Amniotic stem cell (primary cell): ENCODE results near the gene ACOX3.

Experiments used
- DNase-seq: peaks from one replicate; lab custom pipeline; 2025; lab: John Stamatoyannopoulos, UW

The ACOX3 gene

DNA sequence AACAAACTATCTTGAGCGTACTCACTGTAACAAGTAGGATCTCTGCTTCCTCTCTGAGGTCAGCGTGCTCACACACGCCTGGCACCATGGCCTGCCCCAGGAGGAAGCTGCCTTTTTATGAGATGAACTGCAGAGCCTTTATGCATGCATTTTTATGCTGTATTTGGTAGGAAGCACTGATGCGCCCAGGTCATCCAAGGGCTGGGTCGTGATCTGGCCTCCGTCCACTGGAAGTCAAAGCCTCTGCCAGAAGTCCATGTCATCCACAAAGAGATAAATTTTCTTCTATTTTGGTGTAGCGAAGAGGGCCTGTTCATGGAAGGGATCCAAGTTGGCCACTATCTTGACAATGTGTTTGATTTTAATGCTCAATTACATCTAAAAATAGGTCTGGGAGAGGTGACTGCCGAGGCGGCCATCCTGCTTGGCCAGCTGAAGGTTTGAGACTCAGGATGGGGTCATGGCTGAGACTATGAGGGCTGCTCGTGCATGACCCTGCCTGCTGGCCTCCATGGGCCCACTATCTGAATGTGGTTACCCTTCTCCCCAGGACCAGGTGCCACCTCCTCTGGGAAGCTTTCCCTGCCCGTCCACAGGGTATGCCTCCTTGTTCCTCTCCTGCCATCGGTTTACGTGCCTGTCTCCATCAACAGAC, 120.7 kb downstream of the ACOX3 start:
- no peak for DNase-seq

DNA sequence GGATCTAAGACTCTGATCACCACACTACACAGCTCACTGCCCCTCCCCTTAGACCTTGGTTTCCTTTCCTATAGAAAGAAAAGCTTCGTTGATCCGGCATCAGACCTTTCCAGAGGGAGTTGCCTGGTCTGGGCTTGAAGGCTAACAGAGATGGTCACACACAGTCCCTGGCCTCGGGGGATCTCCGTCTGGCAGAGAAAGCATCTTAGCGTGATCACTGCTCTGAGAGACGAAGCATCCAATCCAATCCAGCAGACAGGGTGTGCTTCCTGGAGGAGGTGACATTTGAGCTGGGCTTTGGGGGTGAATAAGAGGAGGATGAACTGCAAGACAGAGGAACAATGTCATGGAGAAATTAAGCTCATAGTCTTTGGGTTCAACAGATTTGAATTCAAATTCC, 121.5 kb downstream of the ACOX3 start:
- no peak for DNase-seq

DNA sequence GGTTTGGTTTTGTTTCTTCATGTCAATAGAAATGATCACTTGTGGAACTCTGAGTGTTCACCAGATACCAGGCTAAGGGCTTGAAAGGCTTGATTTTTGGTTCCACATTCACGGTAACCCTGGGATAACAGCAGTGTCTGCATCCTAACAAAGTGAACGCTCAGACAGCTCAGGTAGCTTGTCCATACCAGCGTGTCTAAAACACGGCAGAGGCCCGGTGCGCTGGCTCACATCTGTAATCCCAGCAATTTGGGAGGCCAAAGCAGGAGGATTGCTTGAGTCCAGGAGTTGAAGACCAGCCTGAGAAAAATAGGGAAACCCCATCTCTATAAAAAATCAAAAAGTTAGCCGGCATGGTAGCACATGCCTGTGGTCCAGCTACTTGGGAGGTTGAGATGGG, 122.0 kb downstream of the ACOX3 start:
- no peak for DNase-seq

DNA sequence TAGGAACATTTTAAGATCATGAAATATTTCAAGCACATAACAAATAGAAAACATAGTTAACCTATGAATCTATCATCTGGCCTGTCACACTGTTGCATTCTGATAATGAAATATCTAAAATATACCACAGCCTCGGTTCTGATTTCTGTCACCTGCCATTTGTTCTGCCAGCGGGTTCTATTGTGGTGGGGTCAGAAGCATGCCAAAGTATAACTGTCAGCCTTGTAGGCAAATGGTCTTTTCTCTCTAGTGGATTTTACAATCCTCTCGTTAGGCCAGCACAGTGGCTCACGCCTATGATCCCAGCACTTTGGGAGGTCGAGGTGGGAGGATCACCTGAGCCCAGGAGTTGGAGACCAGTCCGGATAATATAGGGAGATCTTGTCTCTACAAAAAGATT, 123.0 kb downstream of the ACOX3 start:
- no peak for DNase-seq

DNA sequence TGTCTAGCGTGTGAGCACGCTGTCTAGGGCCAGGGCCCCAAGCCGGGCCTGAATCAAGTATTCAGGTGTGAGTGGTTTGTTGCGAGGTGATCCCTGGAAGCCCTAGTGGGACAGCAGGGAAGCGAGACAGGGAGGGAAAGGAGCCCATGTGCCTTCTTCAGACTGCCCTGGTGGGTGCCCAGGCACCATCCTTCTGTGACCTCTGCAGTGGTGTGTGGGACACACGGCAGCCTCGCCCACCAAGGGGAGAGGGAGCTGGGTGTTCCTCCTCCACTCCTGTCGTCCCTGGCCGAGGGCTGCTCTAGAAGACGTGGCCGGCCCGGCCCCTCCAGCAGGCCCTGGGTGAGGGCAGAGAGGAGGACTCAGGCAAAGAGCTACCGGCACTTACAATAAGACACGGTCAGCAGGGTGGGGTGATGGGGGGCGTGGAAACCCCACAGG, 123.6 kb downstream of the ACOX3 start:
- no peak for DNase-seq
